AG09319 (cell line): ENCODE data around the gene PCED1B.

Experiments
- DNase-seq: peaks from one replicate; pipeline ENCODE4 v3.0.0-alpha.2; 2010; ENCODE audit warnings: low read depth; ENCODE audit errors: extremely low read depth
- TF ChIP-seq, protein P1 (sequence below): IDR thresholded peaks from 2 replicates; pipeline ENCODE4 v1.5.1; 2011; ENCODE audit warnings: low read depth, mild to moderate bottlenecking, inconsistent platforms, low read length, moderate library complexity

Gene PCED1B

DNA sequence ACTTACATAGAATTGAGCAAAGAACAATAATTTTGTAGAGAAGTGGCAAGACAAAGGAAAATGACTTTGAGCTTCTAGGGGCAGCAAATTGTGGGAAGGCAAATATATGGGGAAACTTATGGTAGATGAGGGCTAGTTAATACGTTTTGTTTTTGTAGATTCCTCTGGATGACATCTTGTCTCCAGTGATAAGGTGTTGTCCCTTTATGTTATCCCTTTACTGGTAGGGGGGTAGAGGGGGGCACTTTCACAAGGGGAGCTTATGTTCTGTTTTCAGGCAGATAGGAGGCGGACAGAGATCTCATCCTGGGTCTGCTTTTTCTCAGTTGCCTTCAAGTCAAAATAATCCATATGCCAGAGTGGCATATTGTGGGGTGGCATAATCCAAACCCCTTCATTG, 106.8 kb downstream of the PCED1B start:
- TF ChIP-seq, protein P1, sequence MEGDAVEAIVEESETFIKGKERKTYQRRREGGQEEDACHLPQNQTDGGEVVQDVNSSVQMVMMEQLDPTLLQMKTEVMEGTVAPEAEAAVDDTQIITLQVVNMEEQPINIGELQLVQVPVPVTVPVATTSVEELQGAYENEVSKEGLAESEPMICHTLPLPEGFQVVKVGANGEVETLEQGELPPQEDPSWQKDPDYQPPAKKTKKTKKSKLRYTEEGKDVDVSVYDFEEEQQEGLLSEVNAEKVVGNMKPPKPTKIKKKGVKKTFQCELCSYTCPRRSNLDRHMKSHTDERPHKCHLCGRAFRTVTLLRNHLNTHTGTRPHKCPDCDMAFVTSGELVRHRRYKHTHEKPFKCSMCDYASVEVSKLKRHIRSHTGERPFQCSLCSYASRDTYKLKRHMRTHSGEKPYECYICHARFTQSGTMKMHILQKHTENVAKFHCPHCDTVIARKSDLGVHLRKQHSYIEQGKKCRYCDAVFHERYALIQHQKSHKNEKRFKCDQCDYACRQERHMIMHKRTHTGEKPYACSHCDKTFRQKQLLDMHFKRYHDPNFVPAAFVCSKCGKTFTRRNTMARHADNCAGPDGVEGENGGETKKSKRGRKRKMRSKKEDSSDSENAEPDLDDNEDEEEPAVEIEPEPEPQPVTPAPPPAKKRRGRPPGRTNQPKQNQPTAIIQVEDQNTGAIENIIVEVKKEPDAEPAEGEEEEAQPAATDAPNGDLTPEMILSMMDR: no peak

DNA sequence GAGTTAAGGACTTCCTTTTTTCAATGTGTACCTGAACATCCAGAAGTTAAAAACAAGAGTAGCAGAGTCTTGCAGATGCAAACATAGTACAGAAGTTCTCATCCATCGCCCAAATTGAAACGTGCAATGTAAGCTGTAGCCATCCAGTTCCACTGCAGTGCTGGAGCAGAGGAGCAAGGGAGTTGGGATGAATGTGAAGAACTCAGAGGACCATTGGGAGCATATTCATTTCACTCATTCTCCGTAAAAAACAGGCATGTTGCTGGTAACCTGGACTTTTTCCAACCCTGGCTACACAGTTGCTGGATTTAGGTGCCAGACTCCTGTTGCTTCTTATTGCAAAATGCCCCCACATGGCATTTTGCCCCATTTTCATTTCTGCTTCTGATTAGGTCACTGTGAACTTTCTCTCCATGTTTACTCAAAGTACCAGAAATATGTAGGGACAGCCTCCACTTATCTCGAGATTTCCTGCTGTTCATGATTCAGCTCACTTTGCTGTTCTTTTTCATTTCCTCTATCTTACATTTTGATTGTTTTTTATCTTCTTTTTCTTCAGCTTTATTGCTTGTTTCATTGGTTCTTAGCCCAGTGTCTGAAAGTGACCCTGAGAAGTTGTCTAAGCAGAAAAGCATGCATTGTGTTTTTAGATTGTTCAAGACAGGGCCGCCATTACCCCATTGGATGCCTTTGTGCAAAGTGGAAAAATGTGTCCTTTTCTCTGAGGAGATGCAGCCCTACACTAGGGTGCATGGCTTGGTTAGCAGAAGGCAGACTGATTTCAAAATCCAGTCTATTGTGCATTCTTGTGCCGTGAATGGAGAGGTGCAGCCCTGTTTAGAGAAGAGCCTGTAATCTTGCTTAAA, 109.4 kb downstream of the PCED1B start:
- peak; percentile 89 for DNase-seq
- TF ChIP-seq, protein P1: no peak

More for the DNA sequence above, 106.8 kb downstream of the PCED1B start:
- DNase-seq: no peak

DNA sequence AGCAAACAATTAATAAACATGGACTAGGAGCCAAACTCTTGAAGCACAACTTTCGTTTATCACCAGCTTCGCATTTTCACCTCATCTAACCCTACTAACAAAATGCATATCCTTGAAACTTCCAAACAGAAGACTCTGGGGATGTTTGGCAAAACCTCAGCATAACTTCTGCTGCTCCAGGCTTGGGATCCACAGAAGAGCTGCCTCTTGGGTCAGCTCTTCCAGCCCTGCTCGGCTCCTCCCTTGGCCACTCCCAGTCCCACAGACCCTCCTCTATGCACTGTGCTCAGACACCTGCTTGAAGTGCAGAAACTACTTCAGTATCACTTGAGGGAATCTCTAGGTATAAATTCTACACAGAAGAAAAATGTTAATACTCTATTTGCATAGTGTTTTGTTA, 110.3 kb downstream of the PCED1B start:
- TF ChIP-seq, protein P1: no peak
- no peak for DNase-seq

DNA sequence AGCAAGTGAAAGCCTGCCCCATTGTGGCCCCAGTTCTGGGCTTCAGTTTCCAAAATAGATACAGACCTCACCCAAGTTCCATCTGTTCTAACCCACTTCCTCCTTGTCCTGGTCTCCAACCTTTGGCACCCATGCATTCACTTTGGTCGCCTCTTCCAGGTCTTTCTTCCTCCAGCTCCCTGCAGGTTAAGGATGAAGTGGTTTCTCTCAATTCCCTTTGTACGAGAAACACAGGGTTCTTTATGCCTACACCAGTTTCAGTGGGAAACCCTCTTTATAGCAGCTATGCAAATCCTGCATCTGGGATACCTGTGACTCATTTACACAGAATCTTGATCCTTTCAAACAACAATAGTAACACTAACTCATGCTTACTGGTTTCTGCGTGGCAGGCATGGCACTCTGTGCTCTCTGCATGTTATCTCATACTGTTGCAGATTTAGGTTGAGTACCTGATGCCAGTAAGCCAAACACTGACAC, 110.9 kb downstream of the PCED1B start:
- no peak for DNase-seq
- TF ChIP-seq, protein P1: no peak

DNA sequence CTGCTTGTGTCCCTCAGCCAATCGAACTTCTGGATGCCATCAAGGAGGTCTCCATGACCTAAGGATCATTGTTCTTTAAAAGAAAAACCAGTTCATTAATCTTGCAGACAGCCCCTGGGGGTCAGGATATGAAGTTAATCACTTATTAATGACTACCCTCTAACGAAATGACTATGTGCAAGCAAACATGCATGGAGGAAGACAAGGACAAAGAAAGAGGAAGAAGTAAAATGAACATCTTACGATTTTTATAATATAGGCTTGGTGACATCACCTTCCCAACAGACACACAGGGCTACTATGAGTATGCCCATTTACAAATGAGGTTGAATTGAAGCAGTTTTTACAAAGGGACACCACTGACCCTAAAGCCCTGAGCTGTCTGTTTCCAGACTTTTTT, 111.5 kb downstream of the PCED1B start:
- no peak for DNase-seq
- TF ChIP-seq, protein P1: no peak

DNA sequence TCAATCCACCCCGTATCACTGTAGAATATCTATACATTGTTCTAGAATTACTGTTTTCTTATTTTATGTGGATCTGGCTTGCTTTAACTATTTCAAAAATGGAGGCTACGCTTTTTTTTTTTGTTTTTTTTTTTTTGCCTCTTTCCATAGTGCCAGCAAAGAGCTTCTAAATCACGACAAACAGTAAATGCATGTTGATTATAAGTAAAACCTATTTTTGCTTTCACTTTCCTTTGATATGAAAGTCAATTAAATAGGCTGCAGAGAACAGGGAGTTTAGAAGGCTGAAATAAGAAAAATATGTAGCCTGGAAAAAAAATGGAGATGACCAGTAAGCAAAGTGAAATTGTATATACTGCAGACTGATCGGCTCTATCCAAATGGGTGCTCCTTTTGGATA, 112.6 kb downstream of the PCED1B start:
- TF ChIP-seq, protein P1: no peak
- DNase-seq: no peak

DNA sequence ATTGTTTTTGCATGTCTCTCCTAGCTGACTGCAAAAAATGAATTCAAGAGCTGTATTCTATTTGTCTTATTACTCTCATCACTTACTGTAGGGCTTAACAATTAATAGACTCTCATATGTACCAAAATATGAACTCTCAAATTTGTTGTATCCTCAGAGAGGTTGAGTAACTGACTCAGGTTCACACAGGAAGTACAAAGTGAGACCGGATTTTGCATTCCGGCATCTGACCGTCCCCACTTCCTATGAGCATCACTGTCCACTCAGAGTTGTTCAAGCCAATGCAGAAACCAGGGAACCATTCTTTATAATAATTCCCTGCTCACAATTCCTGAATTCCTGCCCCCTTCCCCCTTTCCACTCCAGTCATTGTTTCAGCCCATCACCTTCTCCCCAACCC, 113.6 kb downstream of the PCED1B start:
- no peak for DNase-seq
- TF ChIP-seq, protein P1: no peak
